HUES64 (cell line): ENCODE data around the gene ZNF813.

ENCODE experiments used
- H3K27ac ChIP-seq: 2 replicates; pipeline ENCODE4 v1.7.0; 2013; ENCODE audit warnings: low read depth, low read length, inconsistent platforms
- H3K27me3 ChIP-seq: 2 replicates; pipeline ENCODE4 v1.6.1; 2013; ENCODE audit warnings: mild to moderate bottlenecking, low read length; ENCODE audit not compliant: insufficient read depth
- H3K36me3 ChIP-seq: 2 replicates; pipeline ENCODE4 v1.6.1; 2013; ENCODE audit warnings: mild to moderate bottlenecking, low read length; ENCODE audit not compliant: insufficient read depth
- H3K4me1 ChIP-seq: 2 replicates; pipeline ENCODE4 v1.6.1; 2013; ENCODE audit warnings: mild to moderate bottlenecking, low read length, moderate library complexity; ENCODE audit not compliant: insufficient read depth
- H3K4me3 ChIP-seq: 2 replicates; pipeline ENCODE4 v1.5.1; 2013; ENCODE audit warnings: mild to moderate bottlenecking, low read length, moderate library complexity
- H3K9ac ChIP-seq: 2 replicates; pipeline ENCODE4 v1.6.1; 2013; ENCODE audit warnings: mild to moderate bottlenecking, low read depth, low read length
- H3K9me3 ChIP-seq: 2 replicates; pipeline ENCODE4 v1.6.1; 2013; ENCODE audit warnings: low read depth, low read length; ENCODE audit not compliant: insufficient read depth
- WGBS: fragments of 150-250, 120-280 bp; methylation state at CpG from one replicate; pipeline ENCODE4 v1.1.7; 2013; ENCODE audit warnings: missing lambda C conversion rate; 5-methylcytosine and 5-hydroxymethylcytosine counted together

The ZNF813 gene

DNA sequence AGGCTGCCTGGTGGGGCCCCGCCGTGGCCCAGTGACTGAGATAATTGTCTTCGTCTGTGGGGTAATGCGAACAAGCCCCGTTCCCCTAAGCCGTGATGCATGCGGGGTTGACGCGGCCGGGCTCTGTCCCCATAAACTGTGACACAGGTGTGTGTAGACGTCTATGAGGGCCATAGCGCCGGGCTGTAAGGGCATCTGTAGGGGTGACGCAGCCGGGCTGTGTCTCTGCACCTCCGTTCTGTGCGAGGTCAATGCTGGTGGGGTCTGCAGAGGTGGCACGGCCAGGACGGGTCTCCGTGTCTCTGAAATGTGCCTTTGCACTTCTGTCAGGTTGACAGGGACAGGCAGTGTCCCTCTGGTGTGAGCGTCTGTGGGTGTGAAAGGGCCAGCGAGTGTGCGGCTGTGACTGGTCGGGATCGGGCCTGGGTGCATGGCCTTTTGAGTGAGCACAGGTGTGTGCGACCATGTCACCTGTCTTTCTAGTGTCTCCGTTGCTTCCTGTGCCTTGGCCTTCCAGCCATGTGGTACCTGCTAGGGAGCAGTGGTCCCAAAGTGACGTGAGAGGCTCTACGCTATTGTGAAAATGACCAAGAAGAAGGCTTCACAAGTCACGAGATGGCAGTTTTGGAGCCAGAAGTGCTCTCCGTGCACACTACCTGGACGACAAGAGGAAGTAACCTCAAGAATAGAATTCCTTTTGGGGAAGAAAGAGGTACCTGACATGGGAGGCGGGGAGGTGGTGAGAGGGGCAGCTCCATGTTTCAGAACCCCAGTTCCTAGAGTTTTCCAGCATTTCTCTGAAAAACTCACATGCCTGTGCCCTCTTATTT is 54.1 kb downstream of the ZNF813 start:
- Histone ChIP-seq H3K4me1 (no peaks in the 10 kb centered on the region; the same call in 1 of the 2 replicates), H3K27ac (no peak overlapping the region), H3K4me3 (peak overlapping the region; percentile 87), H3K36me3 (peaks cover 28% of the 10 kb centered on the region), H3K9ac (peak overlapping the region; percentile 85), H3K27me3 (no peaks in the 10 kb centered on the region), H3K9me3 (peaks cover 9% of the 10 kb centered on the region; the same call in 1 of the 2 replicates)
- 17% methylated on average over 33 of the region's 33 CpGs for WGBS

DNA sequence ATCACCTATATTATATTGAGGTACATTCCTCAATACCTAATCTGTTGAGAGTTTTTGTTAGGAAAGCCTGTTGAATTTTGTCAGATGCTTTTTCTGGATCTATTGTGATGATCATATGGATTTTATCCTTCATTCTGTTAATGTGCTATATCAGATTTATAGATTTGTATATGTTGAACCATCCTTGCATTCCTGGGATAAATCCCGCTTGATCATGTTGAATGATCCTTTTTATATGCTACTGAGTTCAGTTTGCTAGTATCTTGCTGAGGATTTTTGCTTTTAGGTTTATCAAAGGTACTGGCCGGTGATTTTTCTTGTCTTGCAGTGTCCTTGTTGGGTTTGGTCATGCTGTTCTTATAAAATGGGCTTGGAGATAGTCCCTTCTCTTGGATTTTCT is 58.4 kb downstream of the ZNF813 start:
- H3K9me3 ChIP-seq: peaks cover 9% of the 10 kb centered on the region; the same call in 1 of the 2 replicates
- peaks cover 61% of the 10 kb centered on the region for H3K36me3 ChIP-seq
- H3K9ac ChIP-seq: no peak overlapping the region
- no peaks in the 10 kb centered on the region for H3K27me3 ChIP-seq
- over 99% methylated on average over 2 of the region's 2 CpGs for WGBS
- no peaks in the 10 kb centered on the region; the same call in 1 of the 2 replicates for H3K4me1 ChIP-seq
- no peak overlapping the region for H3K4me3 ChIP-seq
- no peak overlapping the region for H3K27ac ChIP-seq

DNA sequence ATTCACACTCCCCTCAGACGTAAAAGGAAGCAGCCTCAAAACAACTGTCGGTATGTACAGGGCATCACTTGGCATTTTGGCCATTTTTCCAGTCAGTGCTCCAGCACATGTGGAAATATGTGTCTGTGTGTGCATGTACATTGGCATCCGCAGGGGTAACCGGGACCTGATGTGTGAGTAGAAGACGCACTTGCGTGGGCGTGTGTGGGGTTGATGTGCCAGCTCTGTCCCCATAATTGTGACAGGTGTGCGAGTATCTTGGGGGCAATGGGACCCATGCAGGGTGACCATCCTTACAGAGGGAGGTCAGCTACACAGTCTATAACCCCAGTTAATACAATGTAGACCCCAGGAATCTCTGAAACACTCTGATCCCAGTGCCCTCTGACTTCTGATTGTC is 63.1 kb downstream of the ZNF813 start:
- peaks cover 7% of the 10 kb centered on the region; the same call in 1 of the 2 replicates for H3K9me3 ChIP-seq
- no peak overlapping the region for H3K27ac ChIP-seq
- H3K36me3 ChIP-seq: peaks cover 62% of the 10 kb centered on the region
- H3K9ac ChIP-seq: no peak overlapping the region
- H3K27me3 ChIP-seq: no peaks in the 10 kb centered on the region
- no peak overlapping the region for H3K4me3 ChIP-seq
- WGBS: 91% methylated on average over 8 of the region's 8 CpGs
- no peaks in the 10 kb centered on the region for H3K4me1 ChIP-seq

DNA sequence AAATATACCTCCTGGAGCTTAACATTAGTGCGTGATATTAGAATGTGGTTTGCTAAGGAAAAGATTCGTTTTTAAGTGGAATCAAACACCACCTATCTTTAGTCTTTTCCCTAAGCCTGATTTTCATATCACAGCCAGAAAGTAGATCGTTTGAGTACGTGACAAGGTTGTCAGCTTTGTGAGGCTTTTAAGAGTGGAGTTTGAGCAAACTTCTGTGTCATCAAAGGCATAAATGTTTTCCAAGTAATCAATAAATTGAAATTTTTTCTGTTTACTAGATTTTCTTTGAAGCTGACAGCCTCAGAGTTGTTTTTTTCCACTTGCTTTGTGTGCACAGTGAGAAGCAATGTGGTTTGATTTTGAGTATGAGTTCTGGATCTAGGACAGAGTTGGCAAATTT is 63.9 kb downstream of the ZNF813 start:
- Histone ChIP-seq H3K27ac (no peak overlapping the region), H3K36me3 (peaks cover 61% of the 10 kb centered on the region), H3K27me3 (no peaks in the 10 kb centered on the region), H3K9me3 (no peaks in the 10 kb centered on the region), H3K4me1 (no peaks in the 10 kb centered on the region), H3K9ac (no peak overlapping the region), H3K4me3 (no peak overlapping the region)
- 96% methylated on average over 4 of the region's 4 CpGs for WGBS

DNA sequence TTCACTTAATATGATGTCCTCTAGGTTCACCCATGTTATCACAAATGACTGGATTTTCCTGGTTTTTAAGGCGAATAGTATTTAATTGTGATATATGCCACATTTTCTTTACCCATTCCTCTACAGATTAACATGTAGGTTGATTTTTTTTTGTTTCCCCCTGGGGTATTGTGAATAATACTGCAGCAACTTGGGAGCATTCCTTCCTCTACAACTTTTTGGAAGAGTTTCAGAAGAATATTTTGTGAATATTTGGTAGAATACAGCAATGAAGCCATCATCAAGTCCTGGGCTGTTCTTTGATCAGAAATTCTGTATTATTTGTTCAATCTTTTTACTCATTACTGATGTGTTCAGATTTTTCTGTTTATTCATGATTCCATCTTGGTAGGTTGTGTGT is 64.8 kb downstream of the ZNF813 start:
- Histone ChIP-seq H3K4me1 (no peaks in the 10 kb centered on the region), H3K27ac (no peak overlapping the region), H3K27me3 (no peaks in the 10 kb centered on the region), H3K9ac (no peak overlapping the region), H3K9me3 (no peaks in the 10 kb centered on the region), H3K36me3 (peaks cover 63% of the 10 kb centered on the region), H3K4me3 (no peak overlapping the region)
- WGBS: no CpG with 5 or more reads among the region's 1 CpG

DNA sequence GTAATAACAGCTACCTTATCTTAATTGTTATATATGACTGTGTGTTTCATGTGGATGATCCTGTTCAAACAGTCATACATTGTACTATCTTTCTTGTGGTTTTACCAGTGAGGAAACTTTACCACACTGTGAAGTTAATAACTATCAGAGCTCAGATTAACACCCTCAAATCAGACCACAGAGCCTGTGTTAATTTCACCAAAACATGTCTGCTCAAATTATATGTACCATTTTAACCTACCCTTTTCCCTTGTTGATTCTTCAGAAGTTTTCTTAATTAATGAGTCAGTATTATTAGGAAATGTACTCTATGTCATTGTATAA is 68.7 kb downstream of the ZNF813 start:
- Histone ChIP-seq H3K36me3 (peaks cover 47% of the 10 kb centered on the region), H3K9me3 (no peaks in the 10 kb centered on the region), H3K9ac (no peak overlapping the region), H3K4me1 (no peaks in the 10 kb centered on the region), H3K27me3 (no peaks in the 10 kb centered on the region), H3K27ac (no peak overlapping the region), H3K4me3 (no peak overlapping the region)

DNA sequence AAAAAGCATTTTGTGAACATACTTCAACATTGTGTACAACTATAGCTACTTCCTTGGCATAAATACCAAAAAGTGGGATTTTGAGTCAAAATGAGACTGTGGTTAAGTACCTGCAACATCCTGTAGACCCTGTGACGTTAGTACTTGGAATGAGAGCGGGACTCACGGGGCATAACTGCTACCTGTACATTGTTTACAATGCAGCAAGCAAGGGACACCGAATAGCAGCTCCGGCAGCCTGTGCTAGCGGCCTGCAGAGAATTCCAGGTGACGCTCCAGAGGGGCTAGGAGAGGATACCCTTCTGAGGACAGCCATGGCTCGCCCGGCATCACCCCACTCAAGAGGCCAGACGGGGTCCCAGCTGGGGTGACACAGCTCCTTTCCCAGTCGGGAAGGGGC is 69.6 kb downstream of the ZNF813 start:
- peak overlapping the region; percentile 58 for H3K4me3 ChIP-seq
- no peak overlapping the region for H3K27ac ChIP-seq
- 76% methylated on average over 11 of the region's 11 CpGs for WGBS

DNA sequence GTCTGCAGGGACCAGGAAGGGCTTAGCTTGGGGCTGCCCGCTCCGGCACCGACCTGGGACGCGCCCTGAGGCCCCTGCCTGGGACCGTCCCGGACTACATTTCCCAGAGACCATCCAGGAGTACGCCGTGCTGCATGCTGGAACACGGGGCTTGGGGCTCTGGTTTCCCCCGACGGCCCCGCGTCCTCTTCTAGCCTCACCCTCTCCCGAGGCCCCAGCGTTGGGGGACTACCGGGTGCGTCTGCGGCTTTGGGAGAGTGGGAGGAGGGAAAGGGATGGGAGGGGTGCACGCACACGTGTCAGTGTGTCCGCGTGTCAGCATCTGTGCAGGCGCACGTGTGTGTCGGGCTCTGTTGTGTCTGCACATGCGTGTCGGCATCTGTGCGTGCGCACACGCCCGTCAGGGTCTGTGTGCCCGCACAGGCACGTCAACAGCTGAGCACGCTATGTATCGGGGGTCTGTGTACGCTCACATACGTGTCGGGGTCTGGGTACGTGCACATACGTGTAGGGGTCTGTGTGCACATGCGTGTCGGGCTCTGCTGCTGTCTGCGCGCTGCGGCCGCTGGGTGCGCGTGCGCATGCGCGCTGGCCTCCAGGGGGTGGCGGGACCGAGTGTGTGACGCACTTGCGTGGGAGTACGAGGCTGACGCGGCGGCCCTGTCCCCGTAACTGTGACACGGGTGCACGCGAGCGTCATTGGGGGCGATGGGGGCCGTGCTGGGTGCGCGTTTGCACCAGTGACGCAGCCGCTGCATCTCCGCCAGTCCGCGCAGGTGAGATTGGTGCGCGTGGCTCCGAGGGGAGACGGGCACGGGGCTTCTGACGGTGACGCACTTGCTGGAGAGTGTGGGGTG is 70.2 kb downstream of the ZNF813 start, which contains the start of gene ZNF331:
TSS of gene ZNF331 (plus strand) at position 625 of the 857 bp plus-strand sequence. CDS start 31,232 bp downstream, outside the sequence.
- Histone ChIP-seq H3K4me3 (peak within 1 kb of the TSS; percentile 58), H3K9ac (peak within 1 kb of the TSS; percentile 56), H3K27ac (peak within 1 kb of the TSS; percentile 3; the same call in 1 of the 2 replicates), H3K9me3 (no peaks in the 10 kb centered on the region), H3K36me3 (peaks cover 52% of the 10 kb centered on the region), H3K4me1 (no peaks in the 10 kb centered on the region), H3K27me3 (no peaks in the 10 kb centered on the region)
- 61% methylated on average over 81 of the region's 81 CpGs for WGBS

More for the DNA sequence above, 69.6 kb downstream of the ZNF813 start:
- H3K4me1 ChIP-seq: no peaks in the 10 kb centered on the region
- H3K36me3 ChIP-seq: peaks cover 52% of the 10 kb centered on the region
- H3K9me3 ChIP-seq: no peaks in the 10 kb centered on the region
- 0 out of 2 replicates have a peak overlapping the region, but pooled peaks have one; percentile 23 for H3K9ac ChIP-seq
- no peaks in the 10 kb centered on the region for H3K27me3 ChIP-seq

DNA sequence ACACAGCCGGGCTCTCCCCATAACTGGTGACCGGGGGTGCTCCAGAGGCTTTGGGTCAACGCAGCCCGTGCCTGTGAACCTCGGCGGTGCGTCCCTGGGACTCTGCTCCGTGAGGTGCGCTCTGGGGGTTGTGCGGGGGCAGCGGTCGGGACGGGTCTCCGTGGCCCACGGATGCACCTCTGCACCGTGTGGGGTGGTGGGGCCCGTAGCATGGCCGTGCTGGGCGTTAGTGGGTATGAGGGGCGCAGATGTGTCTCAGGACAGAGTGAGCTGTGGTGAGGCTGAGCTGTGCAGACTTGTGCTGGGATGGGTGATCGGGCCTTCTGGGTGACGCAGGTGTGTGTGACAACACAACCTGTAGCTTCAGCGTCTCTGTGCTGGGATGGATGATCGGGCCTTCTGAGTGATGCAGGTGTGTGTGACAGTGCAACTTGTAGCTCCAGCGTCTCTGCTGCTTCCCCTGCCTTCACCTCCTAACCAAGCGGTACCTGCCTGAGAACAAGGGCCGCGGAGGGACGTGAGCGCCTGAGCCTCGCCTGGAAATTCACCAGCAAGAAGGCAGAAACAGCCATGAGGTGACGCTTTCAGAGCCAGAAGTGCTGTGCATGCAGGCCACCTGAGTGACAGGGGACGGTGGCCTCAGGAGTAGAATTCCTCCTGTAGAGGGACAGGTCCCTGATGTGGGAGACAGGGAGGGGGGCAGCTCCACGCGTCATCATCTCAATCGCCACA is 71.0 kb downstream of the ZNF813 start:
- H3K4me3 ChIP-seq: peak overlapping the region; percentile 58
- no peaks in the 10 kb centered on the region for H3K4me1 ChIP-seq
- WGBS: 66% methylated on average over 36 of the region's 36 CpGs
- H3K9me3 ChIP-seq: no peaks in the 10 kb centered on the region
- H3K27me3 ChIP-seq: no peaks in the 10 kb centered on the region
- peak overlapping the region; percentile 56 for H3K9ac ChIP-seq
- peaks cover 55% of the 10 kb centered on the region for H3K36me3 ChIP-seq
- H3K27ac ChIP-seq: no peak overlapping the region; the same call in 1 of the 2 replicates

DNA sequence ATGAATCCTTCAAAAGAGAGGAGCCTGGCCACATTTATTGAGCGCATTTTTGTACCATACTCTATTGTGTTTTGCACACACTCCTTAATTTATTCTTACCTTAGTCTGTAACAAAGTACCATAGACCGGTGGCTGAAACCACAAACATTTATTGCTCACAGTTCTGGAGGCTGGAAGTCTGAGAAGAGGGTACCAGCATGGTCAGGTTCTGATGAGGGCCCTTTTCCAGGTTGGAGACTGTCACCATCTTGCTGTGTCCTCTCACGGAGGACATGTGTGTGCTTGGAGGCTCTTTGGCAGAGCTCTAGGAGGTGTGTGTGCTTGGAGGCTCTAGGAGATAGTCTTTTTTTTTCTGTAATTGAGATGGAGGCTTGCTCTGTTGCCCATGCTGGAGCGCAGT is 72.6 kb downstream of the ZNF813 start:
- no peak overlapping the region for H3K9ac ChIP-seq
- WGBS: 60% methylated on average over 4 of the region's 4 CpGs
- H3K27me3 ChIP-seq: no peaks in the 10 kb centered on the region
- H3K4me1 ChIP-seq: no peaks in the 10 kb centered on the region
- peaks cover 53% of the 10 kb centered on the region for H3K36me3 ChIP-seq
- no peak overlapping the region for H3K27ac ChIP-seq
- H3K9me3 ChIP-seq: no peaks in the 10 kb centered on the region
- H3K4me3 ChIP-seq: no peak overlapping the region
